ENCODE measurements around the gene TRAFD1. TPM values are rescaled to one million over a fixed set of nuclear protein-coding genes. Genes with fewer than 3 reads are reported as not detected.

Gene TRAFD1
- total and polyA plus RNA-seq, 2 of the 13 experiments (the other 11 are each of a cell fraction or from before 2014, with no cell fraction given) = 9.5 to 20.9 TPM

GRCh38 chr12:112125250-112125999, at the start of gene TRAFD1 (continued):
- TF ChIP-seq ELK4 (CRISPR knock-in tag; IDR thresholded peaks at IDR 0.05; ENCODE audit: borderline replicate concordance) (no peak), KDM2A (CRISPR knock-in tag; IDR thresholded peaks at IDR 0.05; ENCODE audit: borderline replicate concordance, low read depth) (peak; percentile 80; the same call in 1 of the 2 replicates), THYN1 (CRISPR knock-in tag; IDR thresholded peaks at IDR 0.05; ENCODE audit: borderline replicate concordance, low read depth) (no peak), ZNF142 (CRISPR knock-in tag; IDR thresholded peaks at IDR 0.05) (0 out of 2 replicates have a peak, but pooled peaks have one; percentile 36), PLRG1 (conservative IDR thresholded peaks at IDR 0.05) (no peak), ZBTB33 (CRISPR knock-in tag; IDR thresholded peaks at IDR 0.05) (no peak), ZNF24 (IDR thresholded peaks at IDR 0.05) (no peak), ZNF788 (CRISPR knock-in tag; IDR thresholded peaks at IDR 0.05; ENCODE audit: borderline replicate concordance) (no peak; the same call in 1 of the 2 replicates), ZNF160 (CRISPR knock-in tag; IDR thresholded peaks at IDR 0.05) (peak; percentile 77; the same call in 1 of the 2 replicates), BRCA1 (CRISPR knock-in tag; IDR thresholded peaks at IDR 0.05) (0 out of 2 replicates have a peak, but pooled peaks have one; percentile 81), TMF1 (CRISPR knock-in tag; IDR thresholded peaks at IDR 0.05; ENCODE audit: low read depth) (no peak), ZNF383 (CRISPR knock-in tag; IDR thresholded peaks at IDR 0.05; ENCODE audit: borderline replicate concordance) (peak; percentile 88; the same call in 1 of the 2 replicates), HMG20A (CRISPR knock-in tag; IDR thresholded peaks at IDR 0.05; ENCODE audit: borderline replicate concordance) (no peak), ZEB1 (IDR thresholded peaks at IDR 0.05; ENCODE audit: insufficient replicate concordance, low read depth) (no peak), GMEB2 (CRISPR knock-in tag; IDR thresholded peaks at IDR 0.05; ENCODE audit: low read depth) (no peak), ZBTB8A (CRISPR knock-in tag; IDR thresholded peaks at IDR 0.05; ENCODE audit: borderline replicate concordance, low read depth) (no peak; the same call in 1 of the 2 replicates), ATM (IDR thresholded peaks at IDR 0.05; ENCODE audit: borderline replicate concordance) (no peak)
